Measurements from ENCODE around the gene NRK. TPM values are rescaled to one million over a fixed set of nuclear protein-coding genes. Genes with fewer than 3 reads are reported as not detected.
"Not testable (repeated sequence)": the region's sequence is repeated elsewhere in the genome, so short reads cannot be mapped to it uniquely, and the experiment has no call there.

Gene NRK
- total RNA-seq, 2 donors from 2014 or later, result 5.7 to 7.4 TPM

DNA sequence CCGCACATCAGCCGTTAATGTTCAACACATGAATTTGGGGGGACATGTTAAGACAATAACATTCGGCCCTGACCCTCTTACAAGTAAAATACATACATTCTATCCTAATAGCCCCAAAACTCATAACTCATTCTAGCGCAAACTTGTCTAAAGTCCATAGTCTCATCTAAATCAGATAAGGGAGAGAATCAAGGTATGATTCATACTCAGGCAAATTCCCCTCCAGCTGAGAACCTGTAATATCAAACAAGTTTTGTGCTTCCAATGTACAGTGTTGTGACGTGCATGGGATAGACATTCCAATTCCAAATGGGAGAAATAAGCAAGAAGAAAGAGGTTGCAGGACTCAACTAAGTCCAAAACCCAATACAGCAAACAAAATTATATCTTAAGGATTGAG is 147.1 kb downstream of the NRK start:
- H3K36me3 ChIP-seq, result no peaks in the 10 kb centered on the region
- H3K27me3 ChIP-seq (replicated peaks; ENCODE audit: insufficient read depth), result no peaks in the 10 kb centered on the region
- no peaks in the 10 kb centered on the region for H3K9me3 ChIP-seq
- no peaks in the 10 kb centered on the region for H3K4me1 ChIP-seq (ENCODE audit: control insufficient read depth in 1 of 2, low read depth in 2 of 2)
- no peak overlapping the region for H3K4me3 ChIP-seq
- ATAC-seq (ENCODE audit: insufficient number of reproducible peaks, low FRiP score, low read depth) (no peak), DNase-seq (ENCODE audit: low spot score) (no peak)
- TF ChIP-seq, protein P1, sequence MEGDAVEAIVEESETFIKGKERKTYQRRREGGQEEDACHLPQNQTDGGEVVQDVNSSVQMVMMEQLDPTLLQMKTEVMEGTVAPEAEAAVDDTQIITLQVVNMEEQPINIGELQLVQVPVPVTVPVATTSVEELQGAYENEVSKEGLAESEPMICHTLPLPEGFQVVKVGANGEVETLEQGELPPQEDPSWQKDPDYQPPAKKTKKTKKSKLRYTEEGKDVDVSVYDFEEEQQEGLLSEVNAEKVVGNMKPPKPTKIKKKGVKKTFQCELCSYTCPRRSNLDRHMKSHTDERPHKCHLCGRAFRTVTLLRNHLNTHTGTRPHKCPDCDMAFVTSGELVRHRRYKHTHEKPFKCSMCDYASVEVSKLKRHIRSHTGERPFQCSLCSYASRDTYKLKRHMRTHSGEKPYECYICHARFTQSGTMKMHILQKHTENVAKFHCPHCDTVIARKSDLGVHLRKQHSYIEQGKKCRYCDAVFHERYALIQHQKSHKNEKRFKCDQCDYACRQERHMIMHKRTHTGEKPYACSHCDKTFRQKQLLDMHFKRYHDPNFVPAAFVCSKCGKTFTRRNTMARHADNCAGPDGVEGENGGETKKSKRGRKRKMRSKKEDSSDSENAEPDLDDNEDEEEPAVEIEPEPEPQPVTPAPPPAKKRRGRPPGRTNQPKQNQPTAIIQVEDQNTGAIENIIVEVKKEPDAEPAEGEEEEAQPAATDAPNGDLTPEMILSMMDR (IDR thresholded peaks at IDR 0.05), result no peak
- no peak overlapping the region for H3K27ac ChIP-seq

DNA sequence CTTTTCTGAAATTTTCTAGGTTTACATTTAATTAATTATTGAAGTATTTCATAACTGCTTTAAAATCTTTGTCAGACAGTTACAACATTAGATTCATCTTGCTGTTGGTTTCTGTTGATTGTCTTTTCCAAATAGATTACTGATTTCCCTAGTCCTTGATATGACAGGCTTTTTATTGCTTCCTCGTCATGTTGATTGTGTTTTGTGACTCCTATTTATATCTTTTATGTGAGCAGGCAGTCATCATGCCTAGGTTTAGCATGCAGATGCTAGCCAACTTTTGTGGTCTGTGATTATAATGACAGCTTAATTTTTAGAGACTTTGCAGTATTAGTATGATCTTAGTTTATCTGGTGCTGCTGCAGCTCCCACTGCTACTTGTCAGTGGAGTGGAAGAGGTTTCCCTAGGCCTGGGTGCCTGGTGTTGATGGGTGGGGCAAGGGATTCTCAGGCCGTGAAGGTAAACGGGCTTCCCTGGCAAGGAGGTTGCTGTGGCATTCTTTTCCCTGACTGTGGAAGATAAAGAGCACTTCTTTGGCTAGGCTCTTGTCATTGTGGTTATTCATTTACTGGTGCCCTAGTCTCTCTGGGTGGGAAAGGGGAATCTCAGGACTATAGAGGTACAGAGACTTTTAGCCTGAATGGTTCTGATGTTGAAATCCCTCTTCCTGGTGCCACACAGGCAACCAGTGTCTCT is 150.5 kb downstream of the NRK start:
- Histone ChIP-seq H3K9me3 (no peaks in the 10 kb centered on the region), H3K36me3 (no peaks in the 10 kb centered on the region), H3K27me3 (replicated peaks; ENCODE audit: insufficient read depth) (no peaks in the 10 kb centered on the region), H3K4me3 (no peak overlapping the region), H3K4me1 (ENCODE audit: control insufficient read depth in 1 of 2, low read depth in 2 of 2) (no peaks in the 10 kb centered on the region), H3K27ac (no peak overlapping the region)
- TF ChIP-seq, protein P1 (IDR thresholded peaks at IDR 0.05), result no peak
- DNase-seq (ENCODE audit: low spot score) (no peak), ATAC-seq (ENCODE audit: insufficient number of reproducible peaks, low FRiP score, low read depth) (no peak)

DNA sequence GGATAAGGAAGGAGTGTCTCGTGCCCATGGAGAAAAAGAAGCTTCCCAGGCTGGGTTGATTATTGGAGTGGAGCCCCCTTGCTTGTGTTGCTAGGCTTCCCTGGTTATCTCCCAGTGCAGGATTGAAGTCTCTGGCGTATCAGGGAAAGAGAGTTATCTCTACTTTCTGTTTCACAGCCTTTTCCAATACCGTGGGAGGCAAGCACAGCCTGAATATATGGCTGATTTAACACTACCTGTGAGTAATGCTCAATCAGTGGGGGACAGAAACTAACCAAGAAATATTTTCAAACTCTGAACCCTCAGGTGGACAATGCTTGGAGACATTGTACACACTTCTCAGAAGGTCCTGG is 151.0 kb downstream of the NRK start:
- no peaks in the 10 kb centered on the region for H3K9me3 ChIP-seq
- no peaks in the 10 kb centered on the region for H3K4me1 ChIP-seq (ENCODE audit: control insufficient read depth in 1 of 2, low read depth in 2 of 2)
- H3K27me3 ChIP-seq (replicated peaks; ENCODE audit: insufficient read depth), result no peaks in the 10 kb centered on the region
- no peak overlapping the region for H3K27ac ChIP-seq
- TF ChIP-seq, protein P1 (IDR thresholded peaks at IDR 0.05), result no peak
- no peak for DNase-seq (ENCODE audit: low spot score)
- ATAC-seq (ENCODE audit: insufficient number of reproducible peaks, low FRiP score, low read depth), result no peak
- H3K4me3 ChIP-seq, result no peak overlapping the region
- H3K36me3 ChIP-seq, result no peaks in the 10 kb centered on the region

DNA sequence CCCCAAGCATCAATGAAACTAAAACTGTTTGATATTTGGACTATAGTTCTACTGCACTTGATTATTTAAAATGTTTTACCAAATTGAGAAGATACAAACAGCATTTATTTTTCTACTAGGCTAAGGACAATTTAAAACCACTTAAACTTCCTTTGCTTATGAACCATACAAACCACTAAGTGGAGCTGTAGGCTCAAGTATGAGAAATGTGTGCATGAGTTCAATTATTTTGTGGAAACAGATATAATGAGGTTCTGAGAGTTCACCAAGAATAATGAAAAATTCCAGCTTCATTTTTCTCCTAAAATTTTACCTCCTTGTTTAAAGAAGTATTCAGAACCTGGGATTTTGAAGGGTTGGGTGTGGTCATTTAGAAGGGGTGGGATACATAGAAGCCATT is 153.0 kb downstream of the NRK start:
- ATAC-seq (ENCODE audit: insufficient number of reproducible peaks, low FRiP score, low read depth), result no peak
- no peaks in the 10 kb centered on the region for H3K9me3 ChIP-seq
- H3K36me3 ChIP-seq, result no peaks in the 10 kb centered on the region
- H3K4me3 ChIP-seq, result no peak overlapping the region
- TF ChIP-seq, protein P1 (IDR thresholded peaks at IDR 0.05), result no peak
- DNase-seq (ENCODE audit: low spot score), result no peak
- H3K4me1 ChIP-seq (ENCODE audit: control insufficient read depth in 1 of 2, low read depth in 2 of 2), result no peaks in the 10 kb centered on the region
- H3K27me3 ChIP-seq (replicated peaks; ENCODE audit: insufficient read depth), result no peaks in the 10 kb centered on the region
- no peak overlapping the region for H3K27ac ChIP-seq

DNA sequence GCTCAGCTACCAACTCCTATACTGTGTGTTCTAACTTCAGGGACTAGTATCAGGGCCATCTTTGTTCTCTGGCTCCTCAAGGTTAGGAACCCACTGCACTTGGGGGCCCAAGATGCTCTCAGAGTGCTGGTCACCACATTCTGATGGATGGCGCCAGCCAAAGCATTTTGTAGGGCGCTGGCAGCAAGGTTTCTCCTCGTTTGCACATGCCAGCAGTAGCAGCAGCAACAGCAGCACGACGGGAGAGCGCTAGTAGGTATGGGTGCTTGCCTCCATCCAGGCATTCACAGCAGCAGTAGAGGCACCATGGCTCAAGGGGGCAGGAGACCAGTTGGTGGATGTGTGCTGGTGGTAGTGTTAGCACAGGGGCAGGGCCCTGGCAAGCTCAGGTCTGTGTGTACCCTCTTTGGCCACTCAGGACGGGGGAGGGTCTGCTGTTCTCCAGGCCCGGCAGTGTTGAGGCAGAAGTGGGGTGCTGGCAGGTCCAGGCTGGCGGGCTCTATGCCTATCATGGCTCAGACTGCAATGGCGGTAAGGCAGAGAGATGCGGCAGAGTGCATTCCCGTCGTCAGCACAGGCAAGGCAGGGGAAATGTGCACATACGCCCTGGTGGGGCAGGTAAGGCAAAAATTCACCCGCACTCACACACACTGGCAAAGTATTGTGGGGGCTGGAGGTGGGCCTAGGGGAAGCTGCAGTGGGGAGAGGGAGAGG is 159.6 kb downstream of the NRK start:
- H3K27me3 ChIP-seq (replicated peaks; ENCODE audit: insufficient read depth), result no peaks in the 10 kb centered on the region
- no peaks in the 10 kb centered on the region for H3K4me1 ChIP-seq (ENCODE audit: control insufficient read depth in 1 of 2, low read depth in 2 of 2)
- H3K36me3 ChIP-seq, result no peaks in the 10 kb centered on the region
- H3K4me3 ChIP-seq, result no peak overlapping the region
- ATAC-seq (ENCODE audit: insufficient number of reproducible peaks, low FRiP score, low read depth) (no peak), DNase-seq (ENCODE audit: low spot score) (peak; percentile 1)
- no peak overlapping the region for H3K27ac ChIP-seq
- TF ChIP-seq, protein P1 (IDR thresholded peaks at IDR 0.05), result no peak
- H3K9me3 ChIP-seq, result no peaks in the 10 kb centered on the region

DNA sequence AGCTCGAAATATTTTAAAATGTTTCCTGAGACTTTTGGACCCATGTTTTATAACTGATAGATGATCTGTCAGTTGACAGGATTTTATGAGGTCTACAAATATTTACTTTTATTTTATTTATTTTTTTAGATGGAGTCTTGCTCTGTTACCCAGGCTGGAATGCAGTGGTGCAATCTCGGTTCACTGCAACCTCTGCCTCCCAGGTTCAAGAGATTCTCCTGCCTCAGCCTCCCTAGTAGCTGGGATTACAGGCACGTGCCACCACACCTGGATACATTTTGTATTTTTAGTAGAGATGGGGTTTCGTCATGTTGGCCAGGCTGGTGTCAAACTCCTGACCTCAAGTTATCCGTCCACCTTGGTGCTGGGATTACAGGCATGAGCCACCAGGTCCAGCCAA is 166.1 kb downstream of the NRK start:
- not testable (repeated sequence) for H3K36me3 ChIP-seq; H3K27ac ChIP-seq; H3K4me1 ChIP-seq (ENCODE audit: control insufficient read depth in 1 of 2, low read depth in 2 of 2); H3K9me3 ChIP-seq; H3K4me3 ChIP-seq; H3K27me3 ChIP-seq (replicated peaks; ENCODE audit: insufficient read depth); DNase-seq (ENCODE audit: low spot score); ATAC-seq (ENCODE audit: insufficient number of reproducible peaks, low FRiP score, low read depth)

Data from thoracic aorta (tissue), 2 donors.